SH-SY5Y (cell line): ENCODE data around the gene CACNG7.

ENCODE experiments used
- GATA2 ChIP-seq: IDR thresholded peaks from 2 replicates; pipeline ENCODE4 v1.6.1; 2011; ENCODE audit warnings: mild to moderate bottlenecking, low read depth, low read length
- GATA3 ChIP-seq: IDR thresholded peaks from 2 replicates; pipeline ENCODE4 v1.6.1; 2011; ENCODE audit warnings: low read depth, mild to moderate bottlenecking, low read length, moderate library complexity

DNA sequence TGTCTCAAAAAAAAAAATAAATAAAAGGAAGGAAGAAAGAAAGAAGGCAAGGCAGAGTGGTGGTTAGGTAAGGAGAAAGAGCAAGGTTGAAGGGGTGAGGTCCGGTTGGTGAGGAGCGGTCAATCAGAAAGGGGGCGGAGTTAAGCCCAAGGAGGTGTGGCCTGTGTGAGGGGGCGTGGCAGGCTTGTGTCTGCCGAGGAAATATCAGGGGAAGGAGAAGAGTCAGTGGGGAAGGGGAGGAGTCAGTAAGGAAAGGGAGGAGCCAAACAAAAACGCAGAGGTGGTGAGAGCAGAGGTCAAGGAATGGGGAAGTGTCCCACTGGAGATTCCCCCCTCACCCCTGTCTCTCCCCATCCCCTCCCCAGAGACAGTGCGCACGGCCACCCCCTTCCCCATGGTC, 5.9 kb downstream of the CACNG7 start:
- TF ChIP-seq GATA2 (no peak), GATA3 (no peak)
